Stimulated activated CD4-positive, alpha-beta T cell treated with anti-CD3 and anti-CD28 coated beads, Interleukin-4, amount 100 ng/mL, for 24 hours (primary cell): Measurements from ENCODE around the gene GTPBP10.
"Not testable (repeated sequence)": the region's sequence is repeated elsewhere in the genome, so short reads cannot be mapped to it uniquely, and the experiment has no call there.

Experiments used
- DNase-seq: peaks from one replicate; pipeline ENCODE4 v3.0.0-alpha.2; 2020

GTPBP10 gene, protein sequence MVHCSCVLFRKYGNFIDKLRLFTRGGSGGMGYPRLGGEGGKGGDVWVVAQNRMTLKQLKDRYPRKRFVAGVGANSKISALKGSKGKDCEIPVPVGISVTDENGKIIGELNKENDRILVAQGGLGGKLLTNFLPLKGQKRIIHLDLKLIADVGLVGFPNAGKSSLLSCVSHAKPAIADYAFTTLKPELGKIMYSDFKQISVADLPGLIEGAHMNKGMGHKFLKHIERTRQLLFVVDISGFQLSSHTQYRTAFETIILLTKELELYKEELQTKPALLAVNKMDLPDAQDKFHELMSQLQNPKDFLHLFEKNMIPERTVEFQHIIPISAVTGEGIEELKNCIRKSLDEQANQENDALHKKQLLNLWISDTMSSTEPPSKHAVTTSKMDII

DNA sequence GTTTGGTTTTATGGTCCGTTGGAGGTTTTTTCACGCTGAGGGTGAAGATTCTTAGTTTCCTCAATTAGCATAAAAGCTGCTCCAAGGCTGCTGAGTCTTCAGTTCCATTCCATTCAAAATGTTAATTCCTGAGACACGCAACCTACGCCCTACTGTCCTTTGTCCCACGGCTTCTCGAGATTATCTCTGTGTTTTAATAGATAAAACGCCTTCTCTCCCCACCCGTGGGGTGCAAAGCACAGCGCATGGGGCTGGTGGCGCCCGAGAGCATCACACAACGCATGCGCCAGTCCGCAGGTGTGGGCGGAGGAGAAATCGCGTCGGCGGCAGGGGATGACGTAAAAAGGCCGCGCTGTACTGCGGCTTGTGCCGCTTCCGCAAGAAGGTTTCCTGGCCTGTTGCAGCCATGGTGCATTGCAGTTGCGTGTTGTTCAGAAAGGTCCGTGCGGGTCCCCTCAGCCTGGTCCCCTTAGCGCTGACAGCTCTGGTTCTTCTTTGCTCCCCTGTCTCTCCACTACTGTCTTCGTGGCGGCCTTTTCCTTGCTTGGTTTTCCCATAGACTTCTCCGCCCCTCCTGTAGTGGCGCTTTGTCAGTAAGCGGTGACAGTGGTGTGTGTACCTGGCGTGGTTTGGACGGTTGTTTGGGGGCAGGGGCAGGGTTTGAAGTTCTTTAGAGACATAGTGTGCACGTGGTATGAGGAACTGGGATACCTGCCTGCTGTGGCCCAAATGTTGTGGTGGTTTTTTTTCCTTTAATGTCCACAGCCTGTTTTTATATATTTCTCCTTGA is at the start of gene GTPBP10:
GTPBP10 (plus strand) TSS at position 381 of the 790 bp plus-strand sequence; CDS start at position 407, 26 bp downstream.
- DNase-seq, result peak; percentile 96

DNA sequence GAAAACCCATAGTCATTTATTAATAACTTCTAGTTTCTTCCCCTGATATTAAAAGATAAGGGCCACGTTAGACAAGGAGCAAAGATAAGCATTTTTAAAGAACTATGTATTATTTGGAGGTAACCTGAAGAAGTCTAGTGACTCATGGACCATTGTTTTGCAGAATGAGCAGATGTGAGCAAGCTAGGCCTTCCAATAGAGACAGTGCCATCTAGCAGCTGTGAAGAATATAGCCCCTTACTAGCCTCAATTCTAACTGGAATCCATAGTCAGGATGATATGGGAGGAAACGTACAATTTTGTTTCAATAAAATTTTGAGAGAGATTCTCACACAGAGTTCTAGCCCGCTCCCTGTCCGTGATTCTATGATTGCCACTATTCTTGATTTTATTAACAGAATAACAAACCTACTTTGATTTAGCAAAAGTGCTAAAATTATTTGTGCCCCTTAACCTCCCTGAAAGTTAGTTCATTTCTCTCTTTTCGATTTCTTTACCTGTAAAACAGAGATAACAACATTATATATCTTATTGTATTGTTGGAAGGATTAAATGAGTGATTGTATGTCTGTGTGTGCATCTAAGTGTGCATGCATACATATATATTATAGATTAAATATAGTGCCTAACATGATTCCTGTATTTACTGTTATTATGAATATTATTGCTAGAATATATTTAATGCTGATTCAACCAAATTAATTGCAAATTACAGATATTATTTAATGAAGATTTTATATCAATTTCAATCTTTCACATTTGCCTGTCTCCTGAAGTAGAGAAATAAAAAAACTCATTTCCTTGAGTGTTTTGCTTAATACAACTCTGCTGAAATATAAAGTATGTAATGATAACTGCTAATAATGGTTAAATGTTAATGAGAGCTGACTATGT is 48.1 kb upstream of the GTPBP10 start:
- DNase-seq, result no peak

DNA sequence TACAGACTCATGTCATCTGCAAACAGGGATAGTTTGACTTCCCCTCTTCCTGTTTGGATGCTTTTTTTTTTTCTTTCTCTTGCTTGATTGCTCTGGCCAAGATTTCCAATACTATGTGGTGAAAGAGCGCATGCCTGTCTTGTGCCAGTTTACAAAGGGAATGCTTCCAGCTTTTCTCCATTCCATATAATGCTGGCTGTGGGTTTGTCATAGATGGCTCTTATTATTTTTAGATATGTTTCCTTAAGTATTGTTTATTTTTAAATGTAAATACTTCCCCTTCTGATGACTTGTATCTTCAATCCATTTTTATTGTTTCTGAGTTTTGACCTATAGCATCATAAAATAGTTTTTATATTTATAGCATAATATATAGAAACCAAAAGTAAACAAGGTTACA is 43.3 kb upstream of the GTPBP10 start:
- DNase-seq, result no peak

DNA sequence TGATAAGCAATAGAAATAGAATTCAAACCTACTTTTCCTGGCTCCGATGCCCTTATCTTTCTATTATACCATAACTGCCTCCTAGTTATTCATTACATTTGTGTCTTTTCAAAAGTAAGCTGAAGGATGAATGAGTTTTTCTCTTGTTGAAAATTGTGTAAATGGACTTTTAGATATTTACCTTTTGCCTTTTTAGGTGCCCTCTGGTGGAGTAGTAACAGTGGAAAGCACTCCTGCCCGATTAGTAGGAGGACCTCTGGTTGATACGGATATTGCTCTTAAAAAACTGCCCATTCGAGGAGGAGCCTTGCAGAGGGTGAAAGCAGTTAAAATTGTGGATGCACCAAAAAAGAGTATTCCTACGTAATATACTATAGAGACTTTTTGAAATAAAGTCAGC is 36.6 kb upstream of the GTPBP10 start:
- no peak for DNase-seq

DNA sequence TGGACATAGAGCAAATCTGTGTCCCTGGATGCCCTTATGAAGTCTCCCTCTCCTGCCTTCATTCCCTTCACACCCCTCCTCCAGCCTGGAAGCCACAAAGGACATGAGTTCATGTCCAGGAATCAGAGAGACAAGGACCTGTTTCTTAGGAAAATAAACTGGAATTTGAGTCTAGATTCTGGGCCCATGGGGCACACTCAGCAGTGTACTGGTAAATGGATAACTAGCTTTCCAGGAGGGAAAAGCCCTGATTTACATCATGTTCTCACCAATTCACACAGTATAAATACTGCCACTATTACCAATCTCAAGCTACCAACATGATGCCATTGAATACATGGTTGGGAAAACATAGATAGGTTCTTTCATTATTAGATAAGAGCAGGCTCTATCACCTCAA is 35.3 kb upstream of the GTPBP10 start:
- no peak for DNase-seq

DNA sequence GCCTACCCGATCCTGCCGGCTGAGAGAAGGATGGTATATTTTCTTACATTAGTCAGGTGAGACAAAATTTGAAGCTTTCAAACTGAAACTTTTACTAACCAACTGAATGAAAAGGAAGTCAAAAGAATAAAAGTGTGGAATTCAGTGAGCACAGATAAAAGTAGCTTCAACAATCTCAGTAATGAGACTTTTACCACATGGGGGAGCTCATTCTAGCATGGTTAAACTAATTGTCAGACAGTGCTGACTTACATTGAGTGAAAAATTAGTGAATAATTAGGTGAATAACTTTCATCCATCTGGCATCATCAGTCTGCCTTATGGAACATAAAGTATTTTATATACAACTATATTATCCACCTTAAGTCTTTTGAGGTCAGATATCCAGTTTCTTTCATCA is 33.8 kb upstream of the GTPBP10 start:
- DNase-seq, result no peak

DNA sequence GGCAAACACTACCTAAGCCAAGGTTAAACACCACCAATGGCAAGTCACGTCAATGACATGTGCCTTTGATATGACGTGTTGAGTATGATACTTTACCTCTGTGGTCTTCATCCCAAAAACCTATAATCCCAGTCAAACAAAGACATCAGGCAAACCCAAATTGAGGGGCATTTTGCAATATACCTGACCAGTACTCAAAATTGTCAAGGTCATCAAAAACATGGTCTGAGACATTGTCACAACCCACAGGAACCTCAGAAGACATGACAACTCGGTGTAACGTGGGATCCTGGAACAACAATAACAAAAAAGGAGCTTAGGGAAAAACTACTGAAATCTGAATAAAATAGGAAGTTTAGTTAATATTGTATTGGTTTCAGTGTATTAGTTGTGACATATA is 32.6 kb upstream of the GTPBP10 start:
- no peak for DNase-seq

DNA sequence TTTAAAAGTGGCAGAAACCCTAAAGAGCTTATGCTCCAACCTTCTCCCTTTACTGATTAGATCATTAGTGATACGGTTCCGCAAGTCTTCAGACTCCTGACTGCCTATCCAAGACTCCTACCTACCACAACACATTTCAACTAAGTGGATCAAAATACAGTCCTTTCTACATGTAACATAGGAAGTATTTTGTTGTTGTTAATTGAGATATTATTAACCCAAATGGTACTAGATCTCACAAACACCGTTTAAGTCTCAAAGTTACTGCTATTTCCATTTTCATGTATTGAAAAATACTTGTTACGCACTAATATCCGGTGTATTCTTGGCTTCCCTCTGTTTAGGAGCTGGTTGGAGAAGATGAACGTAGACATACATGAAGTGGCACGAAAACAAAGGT is 26.5 kb upstream of the GTPBP10 start:
- no peak for DNase-seq

DNA sequence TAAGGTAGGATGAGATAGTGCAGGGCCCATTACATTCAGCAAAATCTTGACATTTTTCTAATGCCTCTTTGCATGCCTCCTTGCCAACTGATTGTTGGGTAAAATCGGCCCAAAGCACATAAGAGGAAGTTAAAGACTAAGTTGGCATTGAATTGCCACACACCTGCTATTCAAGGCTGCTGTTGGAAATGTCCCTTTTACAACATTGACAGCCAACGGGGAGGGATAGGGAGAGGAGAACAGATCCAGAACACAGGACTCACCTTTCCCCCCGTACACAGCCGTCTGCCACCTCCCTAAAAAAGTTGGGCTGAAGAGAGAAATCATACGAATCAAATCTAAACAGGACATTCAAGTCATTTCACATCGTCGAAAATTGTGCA is 26.1 kb upstream of the GTPBP10 start:
- no peak for DNase-seq

DNA sequence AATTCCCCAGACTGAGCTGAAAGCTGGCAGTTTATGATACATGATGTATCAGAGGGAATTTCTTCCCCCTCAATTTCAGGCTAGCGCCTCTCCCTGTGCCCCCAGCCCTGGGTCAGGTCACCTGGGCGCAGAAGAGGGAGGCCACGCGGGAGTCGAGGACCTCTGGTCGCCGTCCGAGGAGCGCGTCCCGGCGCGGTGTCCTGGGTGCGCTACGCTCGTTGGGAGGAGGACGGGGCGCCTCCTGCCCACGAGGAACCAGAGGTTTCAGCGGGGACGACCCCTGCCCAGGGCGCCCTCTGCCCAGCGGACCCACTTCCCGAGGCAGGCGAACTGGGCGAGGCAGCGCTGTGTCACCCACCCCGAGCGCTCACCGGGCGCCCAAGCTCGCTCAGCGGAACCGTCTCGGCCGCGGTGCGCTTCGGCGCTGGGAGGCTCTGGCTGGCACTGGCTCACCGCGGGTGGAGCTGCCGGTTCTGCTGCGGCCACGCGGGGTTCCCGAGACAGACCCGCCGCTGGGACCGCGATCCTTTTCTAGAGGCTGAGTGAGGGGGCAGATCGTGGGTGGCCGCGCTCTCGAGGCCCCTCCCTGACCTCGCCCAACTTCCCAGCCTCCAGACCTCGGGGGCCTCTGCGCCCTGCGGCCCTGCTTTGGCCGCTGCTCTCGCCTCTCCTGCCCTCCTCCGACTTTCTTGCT is 25.6 kb upstream of the GTPBP10 start, which contains the start of gene FAM237B:
FAM237B (minus strand) TSS at position 504 of the 694 bp plus-strand sequence. CDS start 1,556 bp downstream, outside the sequence.
- DNase-seq, result no peak

DNA sequence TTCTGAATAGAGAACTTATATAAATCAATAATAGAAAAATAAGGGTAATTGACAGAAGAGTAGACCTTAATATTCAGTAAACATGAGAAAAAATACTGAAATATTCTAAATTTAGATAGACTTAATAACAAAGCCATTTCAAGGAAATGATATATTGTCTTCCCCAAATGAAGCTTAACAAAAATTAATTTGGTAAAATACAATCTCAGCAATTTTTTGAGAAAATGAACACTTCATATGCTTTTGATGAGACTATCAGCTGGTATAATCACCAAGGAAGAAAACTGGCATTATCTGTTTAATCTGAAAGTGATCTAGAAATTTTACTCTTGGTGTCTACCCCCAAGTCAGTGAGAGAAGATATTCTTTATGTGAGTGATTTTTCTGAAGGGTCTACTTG is 23.7 kb upstream of the GTPBP10 start:
- DNase-seq, result no peak

DNA sequence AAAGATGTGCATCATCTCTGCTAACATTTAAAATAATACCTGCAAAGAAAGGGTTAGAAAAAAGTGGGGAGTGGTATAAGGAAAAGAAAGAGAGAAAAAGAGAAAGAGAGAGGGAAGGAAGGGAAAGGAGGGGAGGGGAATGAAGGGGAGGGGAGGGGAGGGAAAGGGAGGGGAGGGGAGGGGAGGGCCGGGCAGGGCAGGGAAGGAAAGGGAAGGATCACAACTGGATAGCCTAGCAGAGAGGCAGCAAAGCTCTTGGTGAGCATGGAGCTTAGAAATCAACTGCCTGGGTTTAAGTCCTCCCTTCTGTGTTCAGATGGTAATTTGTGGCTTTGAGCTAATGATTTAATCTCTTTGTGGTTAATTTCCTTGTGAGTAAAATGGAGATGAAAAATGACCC is 20.0 kb upstream of the GTPBP10 start:
- DNase-seq, result no peak

DNA sequence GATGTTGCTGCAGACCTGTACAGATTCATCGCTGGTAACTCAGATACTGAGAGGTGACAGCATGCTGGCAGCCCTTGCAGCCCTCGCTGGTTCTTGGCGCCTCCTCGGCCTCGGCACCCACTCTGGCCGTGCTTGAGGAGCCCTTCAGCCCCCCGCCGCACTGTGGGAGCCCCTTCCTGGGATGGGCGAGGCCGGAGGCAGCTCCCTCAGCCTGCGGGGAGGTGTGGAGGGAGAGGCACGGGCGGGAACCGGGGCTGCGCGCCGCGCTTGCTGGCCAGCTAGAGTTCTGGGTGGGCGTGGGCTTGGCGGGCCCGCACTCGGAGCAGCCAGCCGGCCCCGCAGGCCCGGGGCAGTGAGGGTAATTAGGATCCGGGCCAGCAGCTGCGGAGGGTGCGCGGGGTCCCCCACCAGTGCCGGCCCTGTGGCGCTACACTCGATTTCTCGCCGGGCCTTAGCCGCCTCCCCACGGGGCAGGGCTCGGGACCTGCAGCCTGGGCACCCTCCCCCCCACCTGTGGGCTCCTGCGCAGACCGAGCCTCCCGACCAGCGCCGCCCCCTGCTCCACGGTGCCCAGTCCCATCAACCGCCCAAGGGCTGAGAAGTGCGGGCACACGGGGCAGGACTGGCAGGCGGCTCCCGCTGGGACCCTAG is 12.2 kb upstream of the GTPBP10 start:
- no peak for DNase-seq

DNA sequence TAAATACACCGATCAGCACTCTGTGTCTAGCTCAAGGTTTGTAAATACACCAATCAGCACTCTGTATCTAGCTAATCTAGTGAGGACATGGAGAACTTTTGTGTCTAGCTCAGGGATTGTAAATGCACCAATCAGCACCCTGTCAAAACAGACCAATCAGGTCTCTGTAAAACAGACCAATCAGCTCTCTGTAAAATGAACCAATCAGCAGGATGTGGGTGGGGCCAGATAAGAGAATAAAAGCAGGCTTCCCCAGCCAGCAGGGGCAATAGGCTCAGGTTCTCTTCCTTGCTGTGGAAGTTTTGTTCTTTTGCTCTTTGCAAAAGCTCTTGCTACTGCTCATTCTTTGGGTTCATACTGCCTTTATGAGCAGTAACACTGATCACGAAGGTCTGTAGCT is 11.6 kb upstream of the GTPBP10 start:
- not testable (repeated sequence) for DNase-seq

DNA sequence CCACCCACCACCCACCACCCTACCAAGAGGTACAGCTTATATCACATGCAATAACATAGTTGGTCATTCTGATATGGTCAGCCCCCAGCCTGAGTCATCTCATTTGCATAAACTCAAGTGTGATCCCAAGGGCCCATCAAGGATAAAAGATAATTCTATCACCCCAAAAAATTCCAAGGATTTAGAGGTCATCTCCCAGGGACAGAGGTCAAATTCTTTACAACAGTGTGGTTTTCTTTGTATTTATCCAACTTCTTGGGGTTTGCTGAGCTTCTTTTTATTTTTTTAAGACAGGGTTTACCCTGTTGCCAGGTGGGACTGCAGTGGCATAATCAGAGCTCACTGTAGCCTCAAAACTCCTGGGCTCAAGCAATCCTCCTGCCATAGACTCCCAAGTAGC is 9.4 kb upstream of the GTPBP10 start:
- DNase-seq, result no peak

DNA sequence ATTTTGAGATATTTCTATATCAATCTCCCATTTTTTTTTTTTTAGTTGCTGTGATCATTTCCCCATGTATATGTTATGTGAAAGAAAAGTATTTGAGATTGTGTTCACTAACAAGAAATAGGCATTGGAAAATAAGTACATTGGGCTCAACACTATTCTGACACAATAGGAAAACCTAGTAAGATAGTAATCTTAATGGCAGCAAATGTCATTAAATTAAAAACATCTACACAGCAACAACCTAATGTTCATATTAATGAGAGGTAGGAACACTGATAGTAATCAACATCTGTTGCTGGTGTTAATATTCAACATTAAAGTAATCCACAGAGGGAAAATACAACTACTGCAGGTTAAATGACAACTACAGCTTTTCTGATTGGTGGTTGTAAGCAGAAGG is 1.5 kb upstream of the GTPBP10 start:
- no peak for DNase-seq

DNA sequence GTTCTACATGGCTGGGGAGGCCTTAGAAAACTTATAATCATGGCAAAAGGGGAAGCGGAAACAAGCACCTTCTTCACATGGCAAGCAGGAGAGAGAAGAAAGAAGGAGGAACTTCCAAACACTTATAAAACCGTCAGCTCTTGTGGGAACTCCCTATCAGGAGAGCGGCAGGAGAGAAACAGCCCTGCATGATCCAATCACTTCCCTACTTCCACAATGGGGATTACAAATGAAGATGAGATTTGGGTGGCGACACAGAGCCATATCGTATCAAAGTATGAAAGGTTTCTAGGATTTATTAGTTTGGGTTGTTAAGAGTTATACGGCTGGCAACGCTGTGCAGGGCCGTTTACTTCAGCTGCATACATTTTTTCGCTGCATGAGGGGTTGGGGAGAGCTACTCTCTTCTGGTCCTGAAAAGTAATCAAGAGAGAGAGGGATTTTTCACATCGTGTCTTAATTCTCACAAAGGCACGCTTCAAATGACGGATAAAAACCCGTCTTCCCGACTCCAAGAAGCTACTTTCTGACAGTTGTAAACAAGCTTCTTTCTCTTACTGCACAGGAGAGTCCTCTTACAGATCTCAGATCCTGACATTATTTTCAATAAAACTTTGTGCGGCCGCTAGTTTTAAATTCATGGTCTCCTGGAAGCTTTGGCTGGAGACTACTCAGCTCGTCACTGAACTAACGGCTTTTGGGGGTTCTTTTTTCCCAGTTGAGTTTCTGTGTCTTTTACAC is 751 bp upstream of the GTPBP10 start:
- no peak for DNase-seq

DNA sequence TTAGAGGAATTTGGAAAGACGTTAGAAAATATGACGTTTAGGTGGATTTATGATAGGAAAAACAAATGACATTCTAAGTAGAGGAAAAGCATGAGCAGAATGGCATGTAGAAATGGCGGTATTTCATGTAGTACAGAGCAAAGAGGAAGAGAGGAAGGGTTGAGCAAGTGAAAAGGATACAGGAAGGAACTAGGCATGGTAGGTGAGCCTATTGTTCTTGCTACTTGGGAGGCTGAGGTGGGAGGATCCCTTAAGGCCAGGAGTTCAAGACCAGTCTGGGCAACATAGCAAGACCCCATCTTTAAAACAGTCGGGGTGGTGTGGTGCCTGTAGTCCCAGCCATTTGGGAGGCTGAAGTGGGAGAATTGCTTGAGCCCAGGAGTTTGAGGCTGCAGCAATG is 1.2 kb downstream of the GTPBP10 start:
- no peak for DNase-seq

DNA sequence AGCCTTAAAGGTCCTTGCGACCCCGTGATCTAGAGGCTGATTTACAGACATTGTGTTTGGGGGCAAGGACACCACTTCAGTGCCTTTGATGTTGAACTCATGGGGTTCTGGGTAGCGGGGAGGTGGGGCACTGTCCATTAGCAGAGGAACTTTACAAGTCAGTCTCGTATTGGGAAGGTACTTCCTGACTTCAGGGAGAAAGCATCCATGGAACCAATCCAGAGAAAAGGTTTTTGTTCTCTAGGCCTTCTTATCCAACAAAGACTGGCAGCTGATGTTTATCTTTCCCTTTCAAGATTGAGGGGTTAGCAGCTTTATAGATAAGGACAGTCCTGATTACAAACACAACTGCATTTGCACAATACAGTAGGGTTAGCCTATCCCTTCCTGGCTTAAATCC is 2.8 kb downstream of the GTPBP10 start:
- no peak for DNase-seq

DNA sequence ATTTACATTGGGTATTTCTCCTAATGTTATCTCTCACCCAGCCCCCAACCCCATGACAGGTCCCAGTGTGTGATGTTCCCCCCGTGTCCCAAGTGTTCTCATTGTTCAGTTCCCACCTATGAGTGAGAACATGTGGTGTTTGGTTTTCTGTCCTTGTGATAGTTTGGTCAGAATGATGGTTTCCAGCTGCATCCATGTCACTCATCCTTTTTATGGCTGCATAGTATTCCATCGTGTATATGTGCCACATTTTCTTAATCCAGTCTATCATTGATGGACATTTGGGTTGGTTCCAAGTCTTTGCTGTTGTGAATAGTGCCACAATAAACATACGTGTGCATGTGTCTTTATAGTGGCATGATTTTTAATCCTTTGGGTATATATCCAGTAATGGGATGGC is 3.5 kb downstream of the GTPBP10 start:
- not testable (repeated sequence) for DNase-seq

DNA sequence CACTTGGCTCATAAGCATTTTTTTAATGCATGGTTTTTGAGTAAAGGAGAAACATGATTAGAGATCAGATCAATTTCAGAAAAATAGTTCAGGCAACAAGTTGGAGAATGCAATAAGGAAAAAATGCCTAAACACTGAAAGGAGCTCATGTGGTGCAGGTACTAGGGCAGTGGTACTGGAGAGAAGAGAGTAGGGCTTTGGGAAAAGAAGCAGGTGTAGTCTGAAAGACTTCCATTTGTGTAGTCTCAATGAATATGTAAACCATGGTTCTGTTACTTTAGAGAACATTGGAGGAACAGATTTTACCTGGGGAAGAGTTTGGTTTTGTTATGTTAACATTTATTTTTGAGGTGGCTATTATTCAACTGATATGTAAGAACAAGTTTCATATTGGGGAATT is 5.5 kb downstream of the GTPBP10 start:
- DNase-seq, result no peak
